ENCODE results near the gene SARS2. TPM values are rescaled to one million over a fixed set of nuclear protein-coding genes. Genes with fewer than 3 reads are reported as not detected.
A peak's percentile ranks its signal among the peaks of the same experiment; 100 is the strongest.
"Not testable (repeated sequence)": the region's sequence is repeated elsewhere in the genome, so short reads cannot be mapped to it uniquely, and the experiment has no call there.

Gene SARS2
- total RNA-seq, 4 donors from 2014 or later, result 11.7 to 23.3 (median 20.0) TPM

DNA sequence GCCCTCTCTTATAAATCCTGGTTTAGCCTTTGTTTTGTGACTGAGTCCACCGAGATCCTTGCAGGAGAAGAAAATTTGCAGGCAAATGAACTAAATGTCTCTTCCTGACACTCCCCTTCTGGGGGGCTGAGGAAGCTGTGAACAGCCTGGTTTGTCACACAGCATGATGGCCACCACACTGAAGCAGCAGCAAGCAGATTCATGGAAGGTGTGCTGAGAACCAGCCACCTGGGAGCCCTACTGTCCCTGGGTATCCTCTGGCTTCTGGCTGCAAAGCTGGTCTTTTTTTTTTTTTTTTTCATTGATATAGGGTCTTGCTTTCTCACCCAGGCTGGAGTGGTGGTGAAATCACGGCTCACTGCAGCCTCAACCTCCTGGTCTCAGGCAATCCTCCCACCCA is 11.4 kb upstream of the SARS2 start:
- no peak for TF ChIP-seq CTCF (IDR thresholded peaks at IDR 0.05)
- no peak for TF ChIP-seq POLR2A (IDR thresholded peaks at IDR 0.05)
- H3K4me3 ChIP-seq (ENCODE audit: low read depth, poor library complexity, severe bottlenecking), result no peak overlapping the region
- WGBS, 2 donors, result 81 to 84% methylated on average over 2 of the region's 2 CpGs
- intact Hi-C loops (cut with DNase I; ENCODE audit: low total_unique reads), result no loop called here
- DNase-seq (ENCODE audit: low spot score in 2 of 2), result no peak

- H3K4me3 ChIP-seq (ENCODE audit: low read depth, poor library complexity, severe bottlenecking); intact Hi-C loops (cut with DNase I; ENCODE audit: low total_unique reads); DNase-seq (ENCODE audit: low spot score in 2 of 2): not testable (repeated sequence)
- WGBS, 2 donors, result 76 to 84% methylated on average over 5 of the region's 5 CpGs
These were observed 10.9 kb upstream of the SARS2 start for GRCh38 chr19:38941466-38941865.

GRCh38 chr19:38939957-38940356 is 9.4 kb upstream of the SARS2 start:
- no peak for DNase-seq (ENCODE audit: low spot score in 2 of 2)
- 40 to 51% methylated on average over 5 of the region's 5 CpGs for WGBS, 2 donors
- H3K4me3 ChIP-seq (ENCODE audit: low read depth, poor library complexity, severe bottlenecking), result no peak overlapping the region
- no peak for TF ChIP-seq CTCF (IDR thresholded peaks at IDR 0.05)
- intact Hi-C loops (cut with DNase I; ENCODE audit: low total_unique reads), result no loop called here

- no peak for DNase-seq (ENCODE audit: low spot score in 2 of 2)
- 62 to 82% methylated on average over 4 of the region's 4 CpGs for WGBS, 2 donors
- TF ChIP-seq CTCF (IDR thresholded peaks at IDR 0.05), result no peak
- no peak for TF ChIP-seq POLR2A (IDR thresholded peaks at IDR 0.05)
- no peak overlapping the region for H3K4me3 ChIP-seq (ENCODE audit: low read depth, poor library complexity, severe bottlenecking)
- intact Hi-C loops (cut with DNase I; ENCODE audit: low total_unique reads), result no loop called here
These were observed 3.0 kb upstream of the SARS2 start for GRCh38 chr19:38933544-38933943.

- no peak overlapping the region for H3K4me3 ChIP-seq (ENCODE audit: low read depth, poor library complexity, severe bottlenecking)
- WGBS, 2 donors, result 86 to 88% methylated on average over 29 of the region's 29 CpGs
- DNase-seq (ENCODE audit: low spot score in 2 of 2), result no peak
- no peak for TF ChIP-seq CTCF (IDR thresholded peaks at IDR 0.05)
- no peak for TF ChIP-seq POLR2A (IDR thresholded peaks at IDR 0.05)
- intact Hi-C loops (cut with DNase I; ENCODE audit: low total_unique reads), result no loop called here
These were observed 2.0 kb upstream of the SARS2 start for GRCh38 chr19:38932425-38933179.

GRCh38 chr19:38931521-38931793 is 894 bp upstream of the SARS2 start:
- intact Hi-C loops (cut with DNase I; ENCODE audit: low total_unique reads), result no loop called here
- TF ChIP-seq CTCF (IDR thresholded peaks at IDR 0.05), result no peak
- no peak for DNase-seq (ENCODE audit: low spot score in 2 of 2)
- H3K4me3 ChIP-seq (ENCODE audit: low read depth, poor library complexity, severe bottlenecking), result peak overlapping the region; percentile 66
- 31 to 33% methylated on average over 8 of the region's 8 CpGs for WGBS, 2 donors
